Esophagus muscularis mucosa (tissue), 3 donors: ENCODE results near the gene PARD3B.

Experiments used
- CTCF ChIP-seq, 3 experiments: fragments of 200-600 bp in 2 of 3; fragments of 450-650 bp in 1 of 3; sonication (generic) in 2 of 3; IDR thresholded peaks; one replicate each; pipeline ENCODE4 v1.5.1; 2017 to 2019; ENCODE audit warnings: antibody characterized with exemption in 3 of 3, mild to moderate bottlenecking in 2 of 3, moderate library complexity in 1 of 3
- POLR2A ChIP-seq: fragments of 450-650 bp; IDR thresholded peaks from one replicate; pipeline ENCODE4 v1.6.1; 2017; ENCODE audit warnings: antibody characterized with exemption, moderate library complexity, mild to moderate bottlenecking, low read depth
- POLR2AphosphoS5 ChIP-seq, 2 donors: sonication (generic); formaldehyde crosslinking; IDR thresholded peaks; one replicate each; pipeline ENCODE4 v1.6.1; 2017; ENCODE audit warnings: antibody characterized with exemption in 2 of 2

- TF ChIP-seq POLR2AphosphoS5 (IDR thresholded peaks at IDR 0.05) (no peak), CTCF (IDR thresholded peaks at IDR 0.05) (no peak), POLR2A (no peak)
Observed at GRCh38 chr2:204824751-204825453, 279.6 kb downstream of the PARD3B start.
